Measurements from ENCODE around the gene REM2.

Gene REM2

DNA sequence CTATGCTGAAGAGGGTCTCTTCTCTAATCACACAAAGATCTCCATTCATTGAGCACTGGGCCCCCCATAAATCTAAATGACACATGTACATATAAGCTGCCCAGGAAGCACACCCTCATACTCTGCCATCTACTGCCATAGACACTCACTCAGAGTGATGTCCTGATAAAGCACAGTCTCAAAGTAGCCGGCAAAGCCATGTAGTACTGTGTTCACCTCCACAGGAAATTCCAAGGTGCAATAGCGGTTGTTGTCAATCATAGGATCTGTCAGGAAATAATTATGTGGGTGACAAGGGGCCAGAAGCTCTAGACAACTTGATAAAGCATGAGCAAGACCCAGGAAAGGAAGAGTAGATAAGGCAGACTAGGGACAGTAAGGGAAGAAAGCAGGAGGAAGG, 39.3 kb downstream of the REM2 start:
- no peaks in the 10 kb centered on the region for H3F3A ChIP-seq (ENCODE audit: low read depth)
- H3K9me3 ChIP-seq (ENCODE audit: insufficient read depth, low read depth, low read length), result no peaks in the 10 kb centered on the region
- peaks cover 38% of the 10 kb centered on the region; the same call in 1 of the 2 replicates for H3K36me3 ChIP-seq (ENCODE audit: insufficient read depth, low read length)
- no peak overlapping the region for H3K4me3 ChIP-seq (ENCODE audit: low read length, poor library complexity, severe bottlenecking)
- no peak overlapping the region for H2AFZ ChIP-seq (ENCODE audit: low read length)
- peaks cover 30% of the 10 kb centered on the region for H3K79me2 ChIP-seq (ENCODE audit: insufficient read depth, low read length)
- H4K20me1 ChIP-seq (ENCODE audit: insufficient read depth, low read length, poor library complexity, severe bottlenecking), result peaks cover 2% of the 10 kb centered on the region
- no peak overlapping the region for H3K9ac ChIP-seq (ENCODE audit: low read depth, low read length, poor library complexity, severe bottlenecking)
- H3K27me3 ChIP-seq (ENCODE audit: insufficient read depth, low read length, poor library complexity, severe bottlenecking), result no peaks in the 10 kb centered on the region
- TF ChIP-seq EZH2phosphoT487 (IDR thresholded peaks at IDR 0.05; ENCODE audit: borderline replicate concordance), result no peak
- TF ChIP-seq, protein P1, sequence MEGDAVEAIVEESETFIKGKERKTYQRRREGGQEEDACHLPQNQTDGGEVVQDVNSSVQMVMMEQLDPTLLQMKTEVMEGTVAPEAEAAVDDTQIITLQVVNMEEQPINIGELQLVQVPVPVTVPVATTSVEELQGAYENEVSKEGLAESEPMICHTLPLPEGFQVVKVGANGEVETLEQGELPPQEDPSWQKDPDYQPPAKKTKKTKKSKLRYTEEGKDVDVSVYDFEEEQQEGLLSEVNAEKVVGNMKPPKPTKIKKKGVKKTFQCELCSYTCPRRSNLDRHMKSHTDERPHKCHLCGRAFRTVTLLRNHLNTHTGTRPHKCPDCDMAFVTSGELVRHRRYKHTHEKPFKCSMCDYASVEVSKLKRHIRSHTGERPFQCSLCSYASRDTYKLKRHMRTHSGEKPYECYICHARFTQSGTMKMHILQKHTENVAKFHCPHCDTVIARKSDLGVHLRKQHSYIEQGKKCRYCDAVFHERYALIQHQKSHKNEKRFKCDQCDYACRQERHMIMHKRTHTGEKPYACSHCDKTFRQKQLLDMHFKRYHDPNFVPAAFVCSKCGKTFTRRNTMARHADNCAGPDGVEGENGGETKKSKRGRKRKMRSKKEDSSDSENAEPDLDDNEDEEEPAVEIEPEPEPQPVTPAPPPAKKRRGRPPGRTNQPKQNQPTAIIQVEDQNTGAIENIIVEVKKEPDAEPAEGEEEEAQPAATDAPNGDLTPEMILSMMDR (conservative IDR thresholded peaks at IDR 0.05; ENCODE audit: low read length), result no peak
- H3K4me2 ChIP-seq (ENCODE audit: low read depth, low read length, poor library complexity, severe bottlenecking), result no peak overlapping the region
- H3K9me2 ChIP-seq (replicated peaks; ENCODE audit: low read depth, low read length), result no peaks in the 10 kb centered on the region
- H3K4me1 ChIP-seq (ENCODE audit: insufficient read depth, low read length, poor library complexity, severe bottlenecking), result peaks cover 13% of the 10 kb centered on the region

DNA sequence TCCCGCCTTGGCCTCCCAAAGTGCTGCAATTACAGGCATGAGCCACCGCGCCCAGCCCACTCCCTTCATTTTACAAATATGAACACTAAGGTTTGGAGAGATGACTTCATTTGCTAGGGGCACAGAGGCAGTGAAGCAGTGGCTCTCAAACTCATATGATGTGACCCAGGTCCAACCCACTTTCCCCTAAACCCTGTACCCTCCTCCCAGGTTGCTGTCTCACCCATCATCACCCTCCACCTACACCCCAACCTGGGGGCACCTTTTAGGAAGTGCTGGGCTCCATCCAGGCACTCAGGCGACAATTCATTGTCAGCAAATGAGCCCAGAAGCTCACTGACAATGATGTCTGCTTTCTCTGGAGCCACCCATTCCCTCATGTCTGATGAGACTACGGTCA, 40.7 kb downstream of the REM2 start:
- Histone ChIP-seq H3K36me3 (ENCODE audit: insufficient read depth, low read length) (peaks cover 38% of the 10 kb centered on the region; the same call in 1 of the 2 replicates), H3K9ac (ENCODE audit: low read depth, low read length, poor library complexity, severe bottlenecking) (no peak overlapping the region), H3F3A (ENCODE audit: low read depth) (no peaks in the 10 kb centered on the region), H4K20me1 (ENCODE audit: insufficient read depth, low read length, poor library complexity, severe bottlenecking) (no peaks in the 10 kb centered on the region), H3K4me2 (ENCODE audit: low read depth, low read length, poor library complexity, severe bottlenecking) (no peak overlapping the region), H3K27me3 (ENCODE audit: insufficient read depth, low read length, poor library complexity, severe bottlenecking) (no peaks in the 10 kb centered on the region), H3K4me1 (ENCODE audit: insufficient read depth, low read length, poor library complexity, severe bottlenecking) (peaks cover 11% of the 10 kb centered on the region), H2AFZ (ENCODE audit: low read length) (no peak overlapping the region), H3K79me2 (ENCODE audit: insufficient read depth, low read length) (peaks cover 30% of the 10 kb centered on the region), H3K4me3 (ENCODE audit: low read length, poor library complexity, severe bottlenecking) (no peak overlapping the region), H3K9me3 (ENCODE audit: insufficient read depth, low read depth, low read length) (no peaks in the 10 kb centered on the region), H3K9me2 (replicated peaks; ENCODE audit: low read depth, low read length) (no peaks in the 10 kb centered on the region)
- TF ChIP-seq EZH2phosphoT487 (IDR thresholded peaks at IDR 0.05; ENCODE audit: borderline replicate concordance), result no peak
- TF ChIP-seq, protein P1 (conservative IDR thresholded peaks at IDR 0.05; ENCODE audit: low read length), result no peak

DNA sequence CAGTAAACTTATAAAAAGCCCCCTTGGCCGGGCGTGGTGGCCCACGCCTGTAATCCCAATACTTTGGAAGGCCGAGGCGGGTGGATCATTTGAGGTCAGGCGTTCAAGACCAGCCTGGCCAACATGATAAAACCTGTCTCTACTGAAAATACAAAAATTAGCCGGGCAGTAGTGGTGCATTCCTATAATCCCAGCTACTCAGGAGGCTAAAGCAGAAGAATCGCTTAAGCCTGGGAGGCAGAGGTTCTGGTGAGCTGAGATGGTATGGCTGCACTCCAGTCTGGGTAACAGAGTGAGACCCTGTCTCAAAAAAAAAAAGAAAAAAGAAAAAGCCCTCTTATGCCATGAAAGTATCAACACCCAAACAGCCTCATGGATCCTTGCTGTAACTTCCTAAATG, 42.5 kb downstream of the REM2 start:
- Histone ChIP-seq H3K9ac (ENCODE audit: low read depth, low read length, poor library complexity, severe bottlenecking) (peak overlapping the region; percentile 24), H2AFZ (ENCODE audit: low read length) (no peak overlapping the region), H3K79me2 (ENCODE audit: insufficient read depth, low read length) (peaks cover 34% of the 10 kb centered on the region), H3K9me3 (ENCODE audit: insufficient read depth, low read depth, low read length) (no peaks in the 10 kb centered on the region), H3K27me3 (ENCODE audit: insufficient read depth, low read length, poor library complexity, severe bottlenecking) (no peaks in the 10 kb centered on the region), H3K4me2 (ENCODE audit: low read depth, low read length, poor library complexity, severe bottlenecking) (peak overlapping the region; percentile 92), H3K9me2 (replicated peaks; ENCODE audit: low read depth, low read length) (no peaks in the 10 kb centered on the region), H3F3A (ENCODE audit: low read depth) (no peaks in the 10 kb centered on the region), H3K4me1 (ENCODE audit: insufficient read depth, low read length, poor library complexity, severe bottlenecking) (peaks cover 11% of the 10 kb centered on the region), H4K20me1 (ENCODE audit: insufficient read depth, low read length, poor library complexity, severe bottlenecking) (no peaks in the 10 kb centered on the region), H3K4me3 (ENCODE audit: low read length, poor library complexity, severe bottlenecking) (no peak overlapping the region), H3K36me3 (ENCODE audit: insufficient read depth, low read length) (peaks cover 33% of the 10 kb centered on the region; the same call in 1 of the 2 replicates)
- TF ChIP-seq, protein P1 (conservative IDR thresholded peaks at IDR 0.05; ENCODE audit: low read length), result no peak
- no peak for TF ChIP-seq EZH2phosphoT487 (IDR thresholded peaks at IDR 0.05; ENCODE audit: borderline replicate concordance)

Measured in Loucy (cell line).